D721Med (cell line): ENCODE measurements around the gene EYS.
A peak's percentile ranks its signal among the peaks of the same experiment; 100 is the strongest.

ENCODE experiments used
- DNase-seq: peaks from one replicate; pipeline ENCODE4 v3.0.0; 2011; ENCODE audit warnings: low spot score; ENCODE audit not compliant: insufficient read length
- FAIRE-seq: peaks from 2 replicates; lab custom pipeline; 2011; peaks lifted over from hg19 to GRCh38; lab: Jason Lieb, UNC
- CTCF ChIP-seq: IDR thresholded peaks from 2 replicates; pipeline ENCODE4 v1.5.1; 2012; ENCODE audit warnings: mild to moderate bottlenecking, control low read depth; ENCODE audit not compliant: insufficient read depth; ENCODE audit errors: missing control alignments

EYS gene

GRCh38 chr6:65448866-65449265 lies 258.2 kb downstream of the EYS start:
- DNase-seq (no peak), FAIRE-seq (peak; percentile 63)
- no peak for TF ChIP-seq CTCF

- no peak for TF ChIP-seq CTCF
- FAIRE-seq (no peak), DNase-seq (no peak)
Observed at GRCh38 chr6:65436281-65436680, 270.7 kb downstream of the EYS start.

GRCh38 chr6:65416621-65417020 lies 290.4 kb downstream of the EYS start:
- no peak for FAIRE-seq
- no peak for DNase-seq

GRCh38 chr6:65410309-65410708 lies 296.7 kb downstream of the EYS start:
- no peak for FAIRE-seq
- no peak for TF ChIP-seq CTCF

More at GRCh38 chr6:65416621-65417020, 290.4 kb downstream of the EYS start:
- TF ChIP-seq CTCF: no peak

GRCh38 chr6:65402564-65402963 lies 304.5 kb downstream of the EYS start:
- FAIRE-seq (no peak), DNase-seq (no peak)

More at GRCh38 chr6:65410309-65410708, 296.7 kb downstream of the EYS start:
- DNase-seq: no peak

GRCh38 chr6:65399355-65400084 lies 307.5 kb downstream of the EYS start:
- FAIRE-seq (peak; percentile 46), DNase-seq (no peak)
- no peak for TF ChIP-seq CTCF

More at GRCh38 chr6:65402564-65402963, 304.5 kb downstream of the EYS start:
- TF ChIP-seq CTCF: no peak

- DNase-seq (no peak), FAIRE-seq (no peak)
Observed at GRCh38 chr6:65398851-65399250, 308.2 kb downstream of the EYS start.

More at GRCh38 chr6:65398851-65399250, 308.2 kb downstream of the EYS start:
- no peak for TF ChIP-seq CTCF
